ENCODE measurements around the gene PUS10.
A peak's percentile ranks its signal among the peaks of the same experiment; 100 is the strongest.
"Not testable (repeated sequence)": the region's sequence is repeated elsewhere in the genome, so short reads cannot be mapped to it uniquely, and the experiment has no call there.

Gene PUS10

DNA sequence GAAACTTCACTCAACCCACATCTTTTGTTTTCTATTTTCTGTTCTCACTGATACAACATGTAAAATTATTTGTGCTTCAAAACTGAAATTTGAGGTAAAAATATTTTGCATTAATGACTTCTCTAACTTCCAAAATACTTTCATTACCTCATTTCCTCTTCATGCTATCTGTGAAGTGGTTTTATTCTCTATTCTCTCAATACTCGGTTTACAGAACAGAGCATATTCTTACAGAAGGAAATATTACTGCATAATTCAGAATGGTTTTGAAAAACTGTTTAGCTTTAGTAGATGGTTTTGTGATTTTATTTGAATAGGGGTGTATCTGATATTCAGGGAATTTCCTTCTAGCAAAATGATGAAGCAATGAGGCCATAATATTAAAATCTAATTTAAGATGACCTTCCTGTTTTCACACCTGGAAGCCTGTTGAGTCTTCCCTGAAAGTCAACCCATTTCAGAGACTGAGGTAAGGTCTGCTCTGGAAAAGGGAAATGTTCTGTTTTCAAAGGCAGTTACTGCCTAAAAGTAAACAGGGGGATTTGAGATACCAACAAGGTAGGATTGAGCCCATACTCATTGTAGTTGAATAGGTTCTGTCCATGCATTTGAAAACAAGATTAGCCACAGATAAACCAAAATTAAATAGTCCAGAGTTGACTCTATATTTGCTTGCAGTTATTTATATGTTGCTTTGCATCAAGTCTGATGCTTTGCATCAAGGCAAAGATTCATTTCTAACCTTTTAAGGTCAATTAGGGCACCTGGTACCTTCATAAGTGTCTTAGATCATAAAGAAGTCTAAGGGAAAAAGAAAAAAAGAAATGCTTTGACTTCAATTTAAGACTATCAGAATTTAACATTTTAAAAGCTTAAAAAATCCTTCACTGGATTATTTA lies 51.3 kb downstream of the PUS10 start:
- DNase-seq, result no peak

DNA sequence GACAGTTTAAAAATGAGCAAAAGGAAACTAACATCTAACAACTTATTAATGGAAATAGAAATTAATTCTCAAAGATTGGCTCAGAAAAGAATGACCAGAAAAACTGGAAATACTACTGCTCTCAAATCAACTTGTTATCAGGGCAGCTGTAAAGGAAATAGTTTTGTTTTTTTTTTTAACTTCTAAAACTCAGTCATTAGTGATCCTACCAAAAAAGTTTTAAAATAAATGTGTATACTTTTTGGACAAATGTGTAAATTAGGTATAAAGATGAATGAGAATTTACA lies 52.6 kb downstream of the PUS10 start:
- no peak for DNase-seq

DNA sequence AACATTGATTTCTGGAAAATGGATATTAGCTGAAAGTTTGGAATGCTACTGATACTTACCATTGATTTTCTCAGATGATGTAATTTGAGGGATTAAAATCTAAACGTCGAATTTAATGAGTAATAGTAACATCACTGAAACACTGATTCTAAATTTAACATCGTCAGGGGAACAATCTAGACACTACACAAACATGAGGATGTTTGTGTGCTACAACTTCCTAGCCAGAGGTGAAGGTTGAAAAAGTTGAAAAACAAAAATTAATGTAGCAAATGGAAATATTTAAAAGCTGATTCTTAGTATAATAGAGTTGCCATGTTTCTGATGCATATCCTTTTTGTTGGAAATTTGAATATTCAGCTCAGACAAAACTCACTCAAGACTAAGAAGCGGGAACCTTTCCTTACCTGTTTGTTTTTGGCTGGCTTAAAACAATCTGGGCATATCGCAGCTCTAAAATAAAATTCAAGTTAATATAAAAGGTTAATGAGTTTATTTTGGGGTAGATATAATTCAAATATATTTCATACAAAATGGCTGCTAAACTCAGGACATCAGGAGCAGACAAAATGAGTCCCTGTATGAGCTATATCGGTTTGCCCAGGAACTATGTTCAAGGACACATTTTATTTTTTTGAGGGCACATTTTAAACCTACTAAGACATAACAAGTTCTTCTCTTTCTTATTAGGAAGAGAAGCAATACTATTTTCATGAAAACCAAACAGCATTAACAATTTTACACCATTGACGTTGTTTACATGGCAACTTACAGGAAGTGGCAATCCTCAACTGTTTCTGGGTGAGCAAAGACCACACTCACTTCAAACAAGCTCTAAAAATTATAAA lies 53.2 kb downstream of the PUS10 start:
- DNase-seq, result no peak

DNA sequence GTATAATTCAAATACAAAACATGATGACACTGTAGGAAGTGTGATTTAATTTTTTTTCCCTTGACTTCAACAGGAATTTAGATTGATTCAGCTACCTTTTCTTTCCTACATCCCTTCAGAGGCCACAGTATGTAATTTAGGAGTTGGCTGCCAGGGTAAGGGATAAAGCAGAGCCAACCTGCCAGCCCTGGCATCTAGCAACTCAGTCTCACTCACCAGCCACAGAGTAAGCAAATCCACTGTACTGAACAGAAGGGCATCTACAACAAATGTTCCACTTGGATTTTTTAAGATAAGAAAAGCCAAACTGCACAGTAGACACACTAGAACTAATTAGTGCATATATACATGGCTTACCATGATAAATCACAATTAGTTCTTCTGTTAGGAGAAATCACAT lies 54.9 kb downstream of the PUS10 start:
- peak; percentile 12 for DNase-seq

DNA sequence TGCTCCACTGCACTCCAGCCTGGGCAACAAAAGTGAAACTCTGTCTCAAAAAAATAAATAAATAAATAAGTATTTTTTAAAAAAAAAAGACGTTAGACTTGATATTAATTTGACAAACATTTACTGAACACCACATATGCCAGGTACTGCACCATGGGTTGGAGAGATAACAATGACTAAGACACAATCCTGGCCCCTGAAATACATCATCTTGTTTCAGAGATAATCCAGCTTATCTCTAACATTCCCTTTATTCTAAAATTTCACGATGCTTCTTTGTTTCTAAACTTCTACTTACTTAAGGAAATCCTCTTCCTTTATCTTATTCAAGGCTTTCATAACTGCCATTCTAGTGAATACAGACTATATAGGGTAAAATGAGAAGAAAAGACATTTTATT lies 55.5 kb downstream of the PUS10 start:
- DNase-seq, result no peak

DNA sequence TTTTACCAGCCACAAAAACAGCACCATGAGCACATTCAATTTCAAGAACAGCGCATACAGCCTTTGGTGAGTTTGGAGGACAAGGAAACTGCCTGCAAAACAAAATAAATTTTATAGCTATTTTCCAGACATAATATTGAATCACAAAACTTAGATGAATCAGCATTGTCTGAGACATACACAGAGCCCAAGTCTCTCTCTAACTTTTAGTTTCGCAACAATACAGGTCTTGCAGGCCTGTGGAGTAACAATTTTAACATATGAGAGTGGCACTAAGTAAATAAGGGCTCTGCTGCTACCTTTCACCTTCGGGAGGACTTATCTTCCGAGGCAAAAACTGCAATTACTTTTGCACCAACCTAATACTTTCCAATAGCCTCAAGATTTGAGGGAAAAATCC lies 56.6 kb downstream of the PUS10 start:
- no peak for DNase-seq

DNA sequence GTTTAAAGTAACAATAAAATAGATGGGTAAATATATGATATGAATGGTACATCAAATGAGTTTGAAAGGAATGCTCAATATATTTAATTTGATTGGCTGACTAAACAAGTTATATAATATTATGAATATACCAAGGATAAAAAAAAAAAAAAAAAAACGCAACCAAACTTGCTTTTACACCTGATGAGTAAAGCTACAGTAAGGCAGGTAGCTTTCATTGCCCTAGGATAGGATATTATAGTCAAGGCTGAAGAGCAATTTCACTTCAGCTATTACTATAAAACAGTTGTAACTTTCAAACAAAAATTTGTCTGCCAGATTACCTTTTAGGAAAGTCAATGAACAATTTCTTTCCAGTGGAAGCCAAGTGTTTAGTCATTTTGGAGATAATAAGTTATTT lies 57.3 kb downstream of the PUS10 start:
- no peak for DNase-seq

DNA sequence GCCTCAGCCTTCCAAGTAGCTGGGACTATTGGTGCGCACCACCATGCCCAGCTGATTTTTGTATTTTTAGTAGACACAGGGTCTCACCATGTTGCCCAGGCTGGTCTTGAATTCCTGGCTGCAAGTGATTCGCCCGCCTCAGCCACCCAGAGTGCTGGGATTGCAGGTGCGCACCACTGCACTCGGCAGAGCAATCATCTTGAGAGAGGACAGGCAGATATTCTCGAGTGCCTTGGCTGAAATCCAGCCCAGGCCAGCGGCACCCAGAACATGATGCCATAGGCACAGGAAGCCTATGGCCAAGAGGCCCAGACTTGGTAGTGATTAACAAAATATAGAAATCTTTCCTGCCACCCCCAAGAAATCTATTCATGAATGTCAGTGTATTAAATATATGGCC lies 58.6 kb downstream of the PUS10 start:
- no peak for DNase-seq

DNA sequence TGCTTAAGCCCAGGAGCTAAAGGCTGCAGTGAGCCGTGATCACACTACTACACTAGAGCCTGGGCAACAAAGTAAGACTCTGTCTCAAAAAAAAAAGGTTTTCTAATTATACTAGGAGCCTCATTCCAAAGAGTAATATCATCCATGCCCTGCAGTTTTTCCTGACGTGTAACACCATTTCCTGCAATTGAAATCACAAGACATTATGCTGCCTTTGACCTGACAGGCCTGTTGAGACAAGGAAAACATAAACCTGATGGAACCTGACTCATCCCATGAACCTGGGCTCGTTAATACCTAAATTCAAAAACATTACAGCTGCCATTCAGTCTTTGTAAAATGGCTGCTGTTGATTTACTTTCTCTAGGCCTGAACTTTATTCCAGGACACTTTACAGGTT lies 59.3 kb downstream of the PUS10 start:
- no peak for DNase-seq

DNA sequence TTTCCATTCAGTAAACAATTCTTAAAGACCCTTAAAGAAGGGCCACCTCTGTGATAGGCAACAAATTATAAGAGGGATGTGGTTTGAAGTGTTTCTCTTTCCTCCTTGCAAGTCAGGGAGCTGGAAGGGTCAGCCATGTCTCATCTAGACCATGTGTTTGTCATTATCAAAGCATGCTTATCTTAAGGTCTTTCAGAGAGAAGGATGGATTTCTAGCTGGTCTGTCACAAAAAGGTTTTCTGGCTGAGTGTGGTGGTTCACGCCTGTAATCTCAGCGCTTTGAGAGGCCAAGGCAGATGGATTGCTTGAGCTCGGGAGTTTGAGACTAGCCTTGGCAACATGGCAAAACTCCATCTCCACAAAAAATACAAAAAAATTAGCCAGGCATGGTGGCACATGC lies 59.7 kb downstream of the PUS10 start:
- DNase-seq, result no peak

DNA sequence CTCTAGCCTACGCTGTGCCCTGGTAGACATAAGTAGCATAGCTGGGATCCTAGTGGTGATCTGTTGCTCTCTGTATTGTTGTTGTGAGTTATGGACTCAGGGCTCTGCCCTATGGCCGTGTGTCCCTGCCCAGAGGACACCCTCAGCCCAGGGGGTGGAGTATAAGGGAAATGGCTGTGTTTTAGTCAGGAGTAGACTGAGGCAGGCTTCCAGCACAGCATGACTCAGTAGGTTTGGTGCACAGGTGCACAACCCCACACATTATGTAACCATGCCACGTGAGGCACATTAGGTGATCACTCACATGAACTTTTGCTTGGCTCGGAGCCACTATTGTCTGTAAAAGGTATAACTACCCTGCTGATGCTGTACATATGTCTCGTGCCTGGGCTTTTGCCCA lies 60.4 kb downstream of the PUS10 start:
- no peak for DNase-seq

DNA sequence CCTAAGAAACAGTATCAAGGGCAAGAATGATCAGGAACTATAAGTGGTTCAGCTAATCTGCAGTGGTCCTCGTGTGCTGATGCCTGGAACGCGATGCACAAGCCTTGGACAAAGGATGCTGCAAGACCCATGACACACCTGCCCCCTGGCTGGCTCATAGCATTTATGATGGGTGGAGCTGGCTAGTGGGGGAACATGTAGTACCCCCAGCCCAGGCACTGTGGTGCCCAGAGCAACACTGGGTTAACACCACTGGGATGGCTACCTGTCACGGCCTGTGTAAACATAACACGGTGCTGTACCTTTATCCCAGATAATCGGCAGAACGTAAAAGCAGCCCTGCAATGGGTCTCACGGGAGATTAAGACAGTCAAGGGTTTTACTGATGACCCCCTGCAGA lies 60.8 kb downstream of the PUS10 start:
- no peak for DNase-seq

DNA sequence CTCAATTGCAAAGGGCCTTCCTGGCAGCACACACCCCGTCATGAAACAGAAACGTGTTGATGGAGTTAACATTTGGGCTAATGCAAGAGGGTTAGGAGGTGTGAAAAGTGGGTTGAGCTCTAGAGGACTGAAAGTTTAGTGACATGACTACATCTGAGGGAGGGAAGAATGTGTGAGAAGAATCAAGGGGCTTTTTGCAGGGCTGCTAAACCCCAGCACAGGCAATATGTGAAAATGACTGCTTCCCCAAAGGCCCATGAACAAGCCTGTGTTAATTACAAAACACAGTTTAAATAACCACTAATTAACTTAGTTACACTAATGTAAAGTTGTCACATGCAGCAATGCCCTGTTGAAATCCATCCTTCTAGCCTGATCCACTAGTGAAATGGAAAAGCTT lies 63.9 kb downstream of the PUS10 start:
- no peak for DNase-seq

DNA sequence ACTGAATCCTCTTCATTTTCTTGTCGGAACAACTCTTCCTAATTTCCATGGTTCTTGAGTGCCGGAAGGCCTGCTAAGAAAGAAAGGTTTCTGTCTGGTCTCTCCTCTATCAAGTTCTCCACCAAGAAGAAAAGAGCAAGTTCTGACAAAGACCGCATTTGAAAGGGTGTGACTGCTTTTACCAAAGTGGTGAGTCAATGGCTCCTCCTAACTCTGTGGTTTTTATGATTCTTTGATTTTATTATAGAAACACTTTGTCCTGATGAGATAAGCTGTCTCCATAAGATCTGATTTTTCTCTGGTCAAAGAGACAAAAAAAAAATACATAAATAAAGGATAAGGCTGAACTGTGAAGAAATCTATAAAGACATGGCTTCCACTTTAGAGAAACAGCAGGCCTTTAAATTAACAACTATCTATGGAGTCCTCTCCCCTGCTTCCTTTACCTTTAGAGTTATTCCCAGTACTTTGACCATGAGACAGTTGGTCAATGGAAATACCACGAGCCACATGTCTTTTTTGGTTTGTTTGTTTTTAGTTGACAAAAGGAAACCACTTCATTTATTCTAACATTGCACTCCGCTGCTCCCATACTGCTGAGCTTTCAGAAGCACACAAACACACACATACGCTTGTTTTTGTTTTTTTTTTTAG lies 69.0 kb downstream of the PUS10 start:
- no peak for DNase-seq

DNA sequence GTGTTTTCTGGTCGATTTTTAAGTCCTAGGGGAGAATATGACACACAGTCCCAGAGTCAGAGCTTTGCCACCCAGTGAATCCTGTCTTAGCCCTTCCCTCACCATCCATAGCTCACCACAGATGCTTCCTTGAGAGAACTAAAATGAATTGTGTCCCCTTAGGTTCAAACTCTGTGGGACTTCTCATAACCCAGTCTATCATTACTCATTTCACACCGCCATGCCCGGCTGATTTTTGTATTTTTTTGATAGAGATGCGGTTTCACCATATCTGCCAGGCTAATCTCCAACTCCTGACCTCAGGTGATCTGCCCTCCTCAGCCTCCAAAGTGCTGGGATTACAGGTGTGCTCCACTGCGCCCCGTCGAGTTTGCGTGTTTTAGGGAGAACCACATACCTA lies 69.9 kb downstream of the PUS10 start:
- no peak for DNase-seq

DNA sequence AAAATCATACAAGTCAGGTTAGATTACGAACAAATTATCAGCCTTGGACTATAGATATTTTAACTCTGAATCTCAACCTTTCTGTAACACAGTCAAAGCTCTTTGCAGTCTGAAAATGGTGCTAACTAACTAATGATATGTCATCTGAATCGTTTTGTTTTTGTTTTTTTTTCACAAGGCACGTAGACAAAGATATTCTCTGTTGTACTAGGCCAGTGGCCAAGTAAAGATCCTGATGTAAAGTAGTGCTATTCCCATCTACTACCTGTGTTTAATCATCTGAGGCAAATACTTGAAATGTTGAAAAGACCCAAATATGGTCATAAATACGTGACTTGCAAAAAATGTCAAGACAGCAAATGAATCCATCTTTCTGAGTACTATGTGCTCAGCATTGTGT lies 71.0 kb downstream of the PUS10 start:
- DNase-seq, result no peak

DNA sequence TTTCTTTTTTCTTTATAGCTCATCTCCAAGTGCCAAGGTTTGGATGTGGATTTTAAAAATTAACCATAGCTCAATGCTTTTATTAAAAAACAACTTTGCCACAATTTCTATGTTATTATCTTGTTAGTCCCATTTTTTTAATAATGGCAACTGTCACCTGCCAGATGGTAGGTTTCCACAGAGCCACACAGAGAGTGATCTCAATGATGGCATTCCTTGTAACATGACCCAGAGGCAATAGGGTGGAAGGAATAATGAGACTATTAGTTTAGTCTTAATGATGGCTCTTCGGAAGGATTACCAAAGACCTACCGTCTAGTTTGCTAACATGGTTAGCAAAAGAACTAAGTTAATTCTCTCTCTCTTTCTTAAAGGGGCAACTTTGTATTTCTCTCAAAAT lies 72.7 kb downstream of the PUS10 start:
- peak; percentile 96 for DNase-seq

DNA sequence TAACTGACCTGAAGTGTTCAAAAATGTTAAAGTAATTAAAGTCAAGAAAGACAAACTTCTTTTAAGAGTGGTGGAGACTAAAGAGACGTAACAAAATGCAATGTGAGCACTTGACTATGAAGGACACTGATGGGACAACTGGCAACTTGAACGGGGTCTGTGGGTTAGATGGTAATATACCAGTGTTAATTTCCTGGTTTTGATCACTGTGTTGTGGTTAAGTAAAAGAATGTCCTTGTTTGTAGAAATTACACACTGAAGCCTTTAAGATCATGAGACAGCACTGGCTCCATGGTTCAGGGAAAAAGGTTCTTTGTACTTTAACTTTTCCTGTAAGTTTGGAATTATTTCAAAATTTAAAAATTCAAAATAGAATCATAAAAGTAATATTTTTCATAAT lies 78.4 kb downstream of the PUS10 start:
- DNase-seq, result no peak

DNA sequence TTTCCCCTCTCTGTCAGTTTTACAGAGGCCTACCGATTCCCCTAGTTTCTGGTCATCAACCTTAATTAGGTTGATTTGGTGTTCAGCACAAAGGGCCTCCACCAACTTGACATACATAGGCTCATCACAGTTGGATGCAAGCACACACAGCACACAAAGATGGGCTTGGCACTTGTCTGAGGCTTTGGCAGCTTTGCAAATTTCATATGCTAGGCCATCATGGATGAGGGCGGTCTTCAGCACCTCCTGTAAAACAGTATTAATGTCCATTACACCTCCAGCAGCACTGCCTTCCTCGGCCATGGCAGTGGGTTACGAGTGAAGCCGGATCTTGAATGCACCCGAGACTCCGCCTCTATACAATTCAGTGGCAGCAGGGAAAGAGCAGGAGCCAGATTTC lies 79.8 kb downstream of the PUS10 start:
- DNase-seq, result no peak

DNA sequence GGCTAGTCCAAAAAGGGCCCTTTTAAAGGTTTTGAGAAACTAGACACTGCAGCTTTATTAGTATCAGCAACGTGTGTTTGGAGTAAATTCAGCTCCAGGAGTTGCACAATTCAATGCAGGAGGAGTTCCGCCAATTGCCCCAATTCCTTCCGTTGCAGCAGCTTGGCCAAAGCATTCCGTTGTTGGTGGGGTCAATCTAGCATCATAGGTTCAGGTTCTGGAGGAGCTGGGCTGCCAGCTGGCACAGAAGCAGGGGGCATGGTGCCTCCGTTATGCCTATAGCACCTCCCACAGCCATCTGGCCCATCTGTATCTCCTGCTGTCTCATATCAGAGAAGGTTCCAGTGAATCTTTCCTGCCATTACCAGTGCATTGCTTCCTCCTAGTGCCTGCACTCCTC lies 81.3 kb downstream of the PUS10 start:
- peak; percentile 96 for DNase-seq

DNA sequence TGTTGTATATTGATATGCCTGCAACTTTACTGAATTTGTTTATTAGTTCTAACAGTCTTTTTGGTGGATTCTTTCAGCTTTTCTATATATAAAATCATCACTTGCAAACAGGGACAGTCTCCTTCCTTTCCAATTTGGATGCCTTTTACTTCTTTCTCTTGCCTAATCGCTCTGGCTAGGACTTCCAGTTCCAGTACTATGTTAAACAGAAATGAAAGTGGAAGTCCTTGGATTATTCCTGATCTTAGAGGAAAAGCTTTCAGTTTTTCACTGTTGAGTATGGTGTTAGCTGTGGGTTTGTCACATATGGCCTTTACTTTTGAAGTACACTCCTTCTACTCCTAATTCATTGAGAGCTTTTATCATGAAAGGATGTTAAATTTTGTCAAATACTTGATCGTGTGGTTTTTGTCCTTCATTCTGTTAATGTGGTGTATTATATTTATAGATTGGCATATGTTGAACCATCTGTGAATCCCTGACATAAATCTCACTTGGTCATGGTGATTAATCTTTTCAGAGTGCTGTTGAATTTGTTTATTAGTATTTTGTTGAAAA lies 83.8 kb downstream of the PUS10 start:
- DNase-seq, result peak; percentile 98

DNA sequence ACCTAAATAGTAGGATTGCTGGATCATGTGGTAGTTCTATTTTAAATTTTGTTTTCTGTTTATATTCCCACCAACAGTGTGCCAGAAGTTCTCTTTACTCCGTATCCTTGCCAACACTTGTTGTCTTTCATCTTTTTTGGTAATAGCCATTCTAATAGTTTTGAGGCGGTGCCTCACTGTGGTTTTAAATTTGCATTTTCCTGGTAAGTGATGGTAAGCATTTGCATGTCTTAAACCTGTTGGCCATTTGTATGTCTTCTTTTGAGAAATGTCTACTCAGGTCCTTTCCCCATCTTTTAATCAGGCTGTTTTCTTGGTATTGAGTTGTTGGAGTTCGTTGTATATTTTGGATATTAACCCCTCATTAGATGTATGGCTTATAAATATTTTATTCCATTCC lies 85.1 kb downstream of the PUS10 start:
- no peak for DNase-seq

DNA sequence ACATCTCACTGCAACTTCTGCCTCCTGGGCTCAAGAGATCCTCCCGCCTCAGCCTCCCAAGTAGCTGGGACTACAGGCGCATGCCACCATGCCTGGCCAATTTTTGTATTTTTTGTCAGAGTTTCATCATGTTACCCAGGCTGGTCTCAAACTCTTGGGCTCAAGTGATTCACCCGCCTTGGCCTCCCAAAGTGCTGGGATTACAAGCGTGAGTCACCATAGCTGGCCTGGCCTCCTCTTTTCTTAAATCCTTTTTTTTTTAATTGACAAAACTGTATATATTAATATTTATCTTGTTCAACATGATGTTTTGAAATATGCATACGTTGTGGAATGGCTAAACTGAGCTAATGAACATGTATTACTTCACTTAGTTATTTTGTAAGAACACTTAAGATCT lies 86.0 kb downstream of the PUS10 start:
- not testable (repeated sequence) for DNase-seq
